ENCODE results near the gene GBE1. TPM values are rescaled to one million over a fixed set of nuclear protein-coding genes. Genes with fewer than 3 reads are reported as not detected.

GBE1 gene
- total and polyA plus RNA-seq, 9 of the 15 experiments (the other 6 are each of a cell fraction or from before 2014, with no cell fraction given) = 7.9 to 25.6 (median 13.1) TPM

DNA sequence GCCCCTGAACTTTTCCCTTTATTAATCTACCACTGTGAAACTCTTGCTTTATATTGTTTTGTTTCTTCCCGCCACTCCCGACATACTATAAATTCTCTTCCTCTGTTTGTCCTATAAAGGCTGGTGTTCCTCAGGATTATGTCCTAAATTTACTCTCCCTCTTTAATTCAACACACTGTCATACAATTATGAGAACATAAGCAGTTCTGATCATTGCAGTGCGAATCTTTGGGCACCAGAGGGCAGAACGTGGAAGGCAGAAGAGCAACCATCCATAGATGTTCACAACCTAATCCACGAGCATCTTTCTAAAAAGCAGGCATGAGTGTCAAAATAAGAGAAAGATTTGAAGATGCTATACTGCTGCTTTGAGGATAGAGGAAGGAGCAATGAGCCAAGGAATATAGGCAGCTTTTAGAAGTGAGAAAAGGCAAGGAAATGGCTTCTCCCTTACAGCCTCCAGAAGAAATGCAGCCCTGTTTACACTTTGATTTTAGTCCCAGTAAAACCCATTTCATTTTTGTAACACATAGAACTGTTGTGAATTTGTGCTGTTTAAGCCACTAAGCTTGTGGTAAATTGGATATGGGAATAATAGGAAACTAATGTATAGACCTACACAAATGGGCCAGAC lies 179.4 kb downstream of the GBE1 start (continued):
- TF ChIP-seq, protein P1, sequence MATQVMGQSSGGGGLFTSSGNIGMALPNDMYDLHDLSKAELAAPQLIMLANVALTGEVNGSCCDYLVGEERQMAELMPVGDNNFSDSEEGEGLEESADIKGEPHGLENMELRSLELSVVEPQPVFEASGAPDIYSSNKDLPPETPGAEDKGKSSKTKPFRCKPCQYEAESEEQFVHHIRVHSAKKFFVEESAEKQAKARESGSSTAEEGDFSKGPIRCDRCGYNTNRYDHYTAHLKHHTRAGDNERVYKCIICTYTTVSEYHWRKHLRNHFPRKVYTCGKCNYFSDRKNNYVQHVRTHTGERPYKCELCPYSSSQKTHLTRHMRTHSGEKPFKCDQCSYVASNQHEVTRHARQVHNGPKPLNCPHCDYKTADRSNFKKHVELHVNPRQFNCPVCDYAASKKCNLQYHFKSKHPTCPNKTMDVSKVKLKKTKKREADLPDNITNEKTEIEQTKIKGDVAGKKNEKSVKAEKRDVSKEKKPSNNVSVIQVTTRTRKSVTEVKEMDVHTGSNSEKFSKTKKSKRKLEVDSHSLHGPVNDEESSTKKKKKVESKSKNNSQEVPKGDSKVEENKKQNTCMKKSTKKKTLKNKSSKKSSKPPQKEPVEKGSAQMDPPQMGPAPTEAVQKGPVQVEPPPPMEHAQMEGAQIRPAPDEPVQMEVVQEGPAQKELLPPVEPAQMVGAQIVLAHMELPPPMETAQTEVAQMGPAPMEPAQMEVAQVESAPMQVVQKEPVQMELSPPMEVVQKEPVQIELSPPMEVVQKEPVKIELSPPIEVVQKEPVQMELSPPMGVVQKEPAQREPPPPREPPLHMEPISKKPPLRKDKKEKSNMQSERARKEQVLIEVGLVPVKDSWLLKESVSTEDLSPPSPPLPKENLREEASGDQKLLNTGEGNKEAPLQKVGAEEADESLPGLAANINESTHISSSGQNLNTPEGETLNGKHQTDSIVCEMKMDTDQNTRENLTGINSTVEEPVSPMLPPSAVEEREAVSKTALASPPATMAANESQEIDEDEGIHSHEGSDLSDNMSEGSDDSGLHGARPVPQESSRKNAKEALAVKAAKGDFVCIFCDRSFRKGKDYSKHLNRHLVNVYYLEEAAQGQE (IDR thresholded peaks at IDR 0.05; ENCODE audit: borderline replicate concordance) = peak; percentile 41; the same call in 1 of the 2 replicates
- TF ChIP-seq, protein P1 (CRISPR knock-in tag; IDR thresholded peaks at IDR 0.05; ENCODE audit: low read depth) = no peak
- TF ChIP-seq, protein P2, sequence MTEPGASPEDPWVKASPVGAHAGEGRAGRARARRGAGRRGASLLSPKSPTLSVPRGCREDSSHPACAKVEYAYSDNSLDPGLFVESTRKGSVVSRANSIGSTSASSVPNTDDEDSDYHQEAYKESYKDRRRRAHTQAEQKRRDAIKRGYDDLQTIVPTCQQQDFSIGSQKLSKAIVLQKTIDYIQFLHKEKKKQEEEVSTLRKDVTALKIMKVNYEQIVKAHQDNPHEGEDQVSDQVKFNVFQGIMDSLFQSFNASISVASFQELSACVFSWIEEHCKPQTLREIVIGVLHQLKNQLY (CRISPR knock-in tag; conservative IDR thresholded peaks at IDR 0.05) = no peak
- TF ChIP-seq BRF2 (IDR thresholded peaks at IDR 0.05; ENCODE audit: borderline replicate concordance, insufficient read depth, insufficient read length) (no peak), ZNF274 (IDR thresholded peaks at IDR 0.05; ENCODE audit: borderline replicate concordance, low read depth, low read length) (no peak), ZNF232 (CRISPR knock-in tag; IDR thresholded peaks at IDR 0.05) (no peak), NFXL1 (CRISPR knock-in tag; IDR thresholded peaks at IDR 0.05) (no peak), CCNT2 (IDR thresholded peaks at IDR 0.05; ENCODE audit: borderline replicate concordance, extremely low read depth, insufficient read length, low read depth, low read length) (no peak), PHF8 (IDR thresholded peaks at IDR 0.05; ENCODE audit: borderline replicate concordance, low read length) (no peak), NR2C2 (CRISPR knock-in tag; IDR thresholded peaks at IDR 0.05) (no peak), NR2C2 (tag; IDR thresholded peaks at IDR 0.05) (no peak), TRIM28 (IDR thresholded peaks at IDR 0.05) (no peak), SMC3 (conservative IDR thresholded peaks at IDR 0.05; ENCODE audit: insufficient read depth, low read depth, low read length) (0 out of 2 replicates have a peak, but pooled peaks have one; percentile 33), ZNF354B (CRISPR knock-in tag; IDR thresholded peaks at IDR 0.05) (no peak), SMAD2 (IDR thresholded peaks at IDR 0.05; ENCODE audit: low read depth, low read length) (no peak)
- TF ChIP-seq, protein P3, sequence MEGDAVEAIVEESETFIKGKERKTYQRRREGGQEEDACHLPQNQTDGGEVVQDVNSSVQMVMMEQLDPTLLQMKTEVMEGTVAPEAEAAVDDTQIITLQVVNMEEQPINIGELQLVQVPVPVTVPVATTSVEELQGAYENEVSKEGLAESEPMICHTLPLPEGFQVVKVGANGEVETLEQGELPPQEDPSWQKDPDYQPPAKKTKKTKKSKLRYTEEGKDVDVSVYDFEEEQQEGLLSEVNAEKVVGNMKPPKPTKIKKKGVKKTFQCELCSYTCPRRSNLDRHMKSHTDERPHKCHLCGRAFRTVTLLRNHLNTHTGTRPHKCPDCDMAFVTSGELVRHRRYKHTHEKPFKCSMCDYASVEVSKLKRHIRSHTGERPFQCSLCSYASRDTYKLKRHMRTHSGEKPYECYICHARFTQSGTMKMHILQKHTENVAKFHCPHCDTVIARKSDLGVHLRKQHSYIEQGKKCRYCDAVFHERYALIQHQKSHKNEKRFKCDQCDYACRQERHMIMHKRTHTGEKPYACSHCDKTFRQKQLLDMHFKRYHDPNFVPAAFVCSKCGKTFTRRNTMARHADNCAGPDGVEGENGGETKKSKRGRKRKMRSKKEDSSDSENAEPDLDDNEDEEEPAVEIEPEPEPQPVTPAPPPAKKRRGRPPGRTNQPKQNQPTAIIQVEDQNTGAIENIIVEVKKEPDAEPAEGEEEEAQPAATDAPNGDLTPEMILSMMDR (IDR thresholded peaks at IDR 0.05 in 2 of 3, conservative IDR thresholded peaks at IDR 0.05 in 1 of 3; ENCODE audit: insufficient read depth in 2 of 3, low read depth in 1 of 3, low read length in 3 of 3) = peak; percentile 41 to 53 (median 47); a peak in 5 of 6 replicates
